ENCODE results near the gene SIDT2. TPM values are rescaled to one million over a fixed set of nuclear protein-coding genes. Genes with fewer than 3 reads are reported as not detected.

Gene SIDT2
- total RNA-seq, 4 donors from 2014 or later = 42.6 to 130 (median 74.7) TPM

- peak; percentile 96 to 98 for DNase-seq (ENCODE audit: low spot score in 2 of 2)
- Histone ChIP-seq H3K9me3 (no peaks in the 10 kb centered on the region), H3K27ac (peak within 1 kb of the TSS; percentile 91), H3K4me1 (peaks cover 33% of the 10 kb centered on the region), H3K4me3 (peak within 1 kb of the TSS; percentile 82), H3K36me3 (peaks cover 6% of the 10 kb centered on the region), H3K27me3 (no peaks in the 10 kb centered on the region)
- TF ChIP-seq POLR2A (IDR thresholded peaks at IDR 0.05) = peak in 1 of 2 donors; percentile 75
- no peak for TF ChIP-seq EP300 (IDR thresholded peaks at IDR 0.05)
- peak in 2 of 3 donors; percentile 24 to 86 for TF ChIP-seq POLR2AphosphoS5 (IDR thresholded peaks at IDR 0.05)
- no peak for TF ChIP-seq CTCF (IDR thresholded peaks at IDR 0.05)
- under 1% methylated on average over 42 of the region's 48 CpGs for WGBS
Observed at GRCh38 chr11:117143871-117144476, 34.6 kb upstream of the SIDT2 start, which contains the start of gene PAFAH1B2. PAFAH1B2 (plus strand) TSS chr11:117144287; CDS start chr11:117152448, 8,161 bp downstream.

- peak overlapping the region; percentile 91 for H3K27ac ChIP-seq
- H3K4me3 ChIP-seq = peak overlapping the region; percentile 82
- H3K4me1 ChIP-seq = peaks cover 35% of the 10 kb centered on the region
- TF ChIP-seq POLR2A (IDR thresholded peaks at IDR 0.05) (no peak), EP300 (IDR thresholded peaks at IDR 0.05) (no peak), POLR2AphosphoS5 (IDR thresholded peaks at IDR 0.05) (no peak), CTCF (IDR thresholded peaks at IDR 0.05) (no peak)
- H3K27me3 ChIP-seq = no peaks in the 10 kb centered on the region
- no peaks in the 10 kb centered on the region for H3K9me3 ChIP-seq
- WGBS = under 1% methylated on average over 35 of the region's 62 CpGs
- peak; percentile 72 to 82 for DNase-seq (ENCODE audit: low spot score in 2 of 2)
- H3K36me3 ChIP-seq = peaks cover 6% of the 10 kb centered on the region
Observed at GRCh38 chr11:117144477-117145392, 33.8 kb upstream of the SIDT2 start.

- Histone ChIP-seq H3K36me3 (peaks cover 6% of the 10 kb centered on the region), H3K4me1 (peaks cover 37% of the 10 kb centered on the region), H3K4me3 (peak overlapping the region; percentile 82), H3K27me3 (no peaks in the 10 kb centered on the region), H3K9me3 (no peaks in the 10 kb centered on the region), H3K27ac (peak overlapping the region; percentile 91)
- no peak for DNase-seq (ENCODE audit: low spot score in 2 of 2)
- TF ChIP-seq EP300 (IDR thresholded peaks at IDR 0.05) (no peak), CTCF (IDR thresholded peaks at IDR 0.05) (no peak), POLR2A (IDR thresholded peaks at IDR 0.05) (no peak), POLR2AphosphoS5 (IDR thresholded peaks at IDR 0.05) (no peak)
- WGBS = 6% methylated on average over 5 of the region's 5 CpGs
Observed at GRCh38 chr11:117145393-117145761, 33.2 kb upstream of the SIDT2 start.

GRCh38 chr11:117146521-117146920 is 32.0 kb upstream of the SIDT2 start:
- peaks cover 6% of the 10 kb centered on the region for H3K36me3 ChIP-seq
- no peak overlapping the region for H3K4me3 ChIP-seq
- DNase-seq (ENCODE audit: low spot score in 2 of 2) = no peak
- H3K27me3 ChIP-seq = no peaks in the 10 kb centered on the region
- H3K4me1 ChIP-seq = peaks cover 40% of the 10 kb centered on the region
- 71% methylated on average over 10 of the region's 10 CpGs for WGBS
- H3K27ac ChIP-seq = no peak overlapping the region
- no peaks in the 10 kb centered on the region for H3K9me3 ChIP-seq
- TF ChIP-seq CTCF (IDR thresholded peaks at IDR 0.05) = no peak
- TF ChIP-seq POLR2AphosphoS5 (IDR thresholded peaks at IDR 0.05) = no peak
- TF ChIP-seq POLR2A (IDR thresholded peaks at IDR 0.05) = no peak

GRCh38 chr11:117152066-117152465 is 26.5 kb upstream of the SIDT2 start:
- H3K4me1 ChIP-seq = peaks cover 21% of the 10 kb centered on the region
- DNase-seq (ENCODE audit: low spot score in 2 of 2) = no peak
- TF ChIP-seq EP300 (IDR thresholded peaks at IDR 0.05) (no peak), CTCF (IDR thresholded peaks at IDR 0.05) (no peak), POLR2A (IDR thresholded peaks at IDR 0.05) (no peak), POLR2AphosphoS5 (IDR thresholded peaks at IDR 0.05) (no peak)
- no peaks in the 10 kb centered on the region for H3K27me3 ChIP-seq
- H3K9me3 ChIP-seq = no peaks in the 10 kb centered on the region
- 62% methylated on average over 2 of the region's 2 CpGs for WGBS
- H3K4me3 ChIP-seq = no peak overlapping the region
- peaks cover 18% of the 10 kb centered on the region for H3K36me3 ChIP-seq
- H3K27ac ChIP-seq = no peak overlapping the region
